GM18498 (cell line): ENCODE data around the gene ETS2.

Experiments used
- ATAC-seq: cut with Tn5 transposase; IDR thresholded peaks from one replicate; pipeline ENCODE4 v1.9.1; 2021; ENCODE audit warnings: mild to moderate bottlenecking, moderate library complexity; ENCODE audit not compliant: unreplicated experiment

Gene ETS2

DNA sequence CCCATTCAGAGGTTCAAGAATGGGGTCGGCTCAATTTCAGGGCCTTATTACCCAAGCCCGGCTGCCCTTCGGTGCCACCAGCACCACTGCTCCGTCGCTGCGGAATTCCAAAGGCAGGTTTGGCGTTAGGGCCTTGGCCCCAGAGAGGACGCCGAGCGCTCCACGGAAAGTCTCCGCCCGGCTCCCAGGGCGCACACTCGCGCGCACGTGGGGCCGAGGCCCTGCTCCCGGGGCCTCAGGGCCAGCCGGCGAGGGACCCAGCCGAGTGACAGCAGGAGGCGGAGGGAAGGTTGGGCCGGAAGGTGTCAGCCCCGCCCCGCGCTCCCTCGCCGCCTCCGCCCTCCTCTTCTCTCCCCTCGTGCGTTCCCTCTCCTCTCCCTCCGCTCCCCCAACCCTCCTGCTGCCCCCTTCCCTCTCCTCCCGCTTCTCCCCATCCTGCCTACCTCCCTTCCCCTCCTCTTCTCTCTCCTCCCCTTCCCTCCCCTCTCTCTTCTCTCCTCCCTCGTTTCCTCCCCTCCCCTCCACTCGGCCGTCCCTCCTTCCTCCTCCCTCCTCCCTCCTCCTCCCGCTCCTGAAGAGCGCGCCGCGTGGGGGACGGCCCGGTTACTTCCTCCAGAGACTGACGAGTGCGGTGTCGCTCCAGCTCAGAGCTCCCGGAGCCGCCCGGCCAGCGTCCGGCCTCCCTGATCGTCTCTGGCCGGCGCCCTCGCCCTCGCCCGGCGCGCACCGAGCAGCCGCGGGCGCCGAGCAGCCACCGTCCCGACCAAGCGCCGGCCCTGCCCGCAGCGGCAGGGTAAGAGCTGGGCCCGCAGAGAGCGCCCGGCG is at the start of gene ETS2:
Gene ETS2, plus strand, starts transcription at position 602 of the 825 bp plus-strand sequence. CDS start 4,106 bp downstream, outside the sequence.
- peak; percentile 75 for ATAC-seq

GRCh38 chr21:38756746-38757145 is 49.0 kb upstream of the ETS2 start:
- no peak for ATAC-seq

GRCh38 chr21:38758501-38759214 is 47.1 kb upstream of the ETS2 start:
- ATAC-seq, result no peak

- no peak for ATAC-seq
Observed at GRCh38 chr21:38759413-38759812, 46.3 kb upstream of the ETS2 start.

GRCh38 chr21:38760017-38760761 is 45.5 kb upstream of the ETS2 start:
- ATAC-seq, result no peak

GRCh38 chr21:38760762-38761155 is 45.0 kb upstream of the ETS2 start:
- no peak for ATAC-seq

- ATAC-seq, result no peak
Observed at GRCh38 chr21:38761531-38761930, 44.2 kb upstream of the ETS2 start.

DNA sequence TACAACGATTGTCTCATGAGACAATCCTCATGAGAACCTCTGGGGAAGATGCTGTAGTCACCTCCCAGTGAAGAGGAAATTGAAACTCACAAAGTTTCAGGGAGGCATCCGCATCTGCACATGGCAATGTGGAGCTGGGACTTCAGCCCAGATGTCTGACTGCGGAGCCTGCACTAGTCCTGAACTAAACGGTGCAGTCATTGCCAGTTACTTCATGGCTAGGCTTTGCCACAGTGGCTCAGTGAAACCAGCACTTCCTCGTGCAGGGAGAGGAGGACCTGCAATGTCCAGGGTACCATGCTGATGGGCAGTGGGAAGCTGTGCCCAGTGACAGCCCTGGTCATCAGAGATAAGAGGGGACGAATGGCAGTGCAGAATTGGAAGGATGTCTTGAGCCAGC is 40.7 kb upstream of the ETS2 start:
- no peak for ATAC-seq

DNA sequence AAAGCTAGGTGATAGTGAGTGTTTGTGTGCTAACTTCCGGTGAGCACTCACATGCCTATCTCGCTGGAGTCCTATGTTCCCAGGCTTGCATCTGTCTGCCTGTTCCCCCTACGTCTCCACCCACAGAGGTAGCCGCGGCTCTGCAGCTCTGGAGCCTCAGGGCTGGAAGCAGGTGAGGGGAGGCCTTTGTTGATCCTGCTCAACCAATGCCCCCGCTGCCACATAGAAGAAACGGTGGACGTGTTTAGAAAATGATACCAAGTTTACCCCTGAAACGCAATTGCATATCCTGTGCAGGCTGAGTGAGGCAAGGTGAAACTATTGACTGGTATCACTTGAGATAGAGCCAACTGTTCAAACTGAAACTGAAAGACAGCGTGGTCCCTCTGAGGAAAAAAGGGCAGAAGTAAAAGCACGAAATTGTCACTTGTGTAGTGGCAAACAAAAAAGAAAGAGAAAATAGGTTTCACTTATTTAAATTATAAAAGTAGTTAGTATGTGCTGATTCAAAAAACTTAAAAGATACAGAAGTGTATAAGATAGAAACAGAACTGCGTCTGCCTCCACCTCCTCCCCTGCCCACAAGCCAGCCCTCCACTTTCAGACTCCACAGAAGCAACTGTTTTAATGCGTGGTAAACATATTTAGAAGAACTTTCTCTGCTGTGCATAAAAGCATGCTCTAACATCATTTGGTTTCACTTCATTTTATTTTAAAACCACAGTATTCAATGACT is 38.6 kb upstream of the ETS2 start:
- peak; percentile 96 for ATAC-seq

DNA sequence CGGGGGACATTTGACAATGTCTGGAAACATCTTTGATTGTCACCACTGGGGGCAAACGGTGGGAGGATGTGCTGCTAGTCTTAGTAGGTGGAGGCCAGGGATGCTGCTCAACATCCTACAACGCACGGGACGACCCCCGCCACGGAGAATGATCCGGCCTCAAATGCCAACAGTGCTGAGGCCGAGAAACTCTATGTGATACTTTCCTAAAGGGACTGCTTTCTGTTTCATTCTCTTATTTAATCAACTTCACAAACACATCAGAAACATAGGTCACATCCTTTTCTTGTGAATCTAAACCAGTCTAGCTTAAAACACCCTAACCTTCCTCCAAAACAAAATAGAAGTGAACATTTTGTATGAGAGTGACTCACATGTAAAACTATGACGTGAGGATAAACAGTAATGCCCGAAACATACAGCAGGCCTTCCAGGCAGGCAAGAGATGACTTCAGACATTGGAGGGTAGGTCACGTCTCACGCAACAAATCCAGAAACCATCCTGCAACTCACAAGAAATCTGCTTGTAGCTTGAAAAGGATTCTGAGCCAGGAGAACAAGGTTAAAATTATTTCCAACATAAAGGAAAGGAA is 37.2 kb upstream of the ETS2 start:
- ATAC-seq, result no peak

DNA sequence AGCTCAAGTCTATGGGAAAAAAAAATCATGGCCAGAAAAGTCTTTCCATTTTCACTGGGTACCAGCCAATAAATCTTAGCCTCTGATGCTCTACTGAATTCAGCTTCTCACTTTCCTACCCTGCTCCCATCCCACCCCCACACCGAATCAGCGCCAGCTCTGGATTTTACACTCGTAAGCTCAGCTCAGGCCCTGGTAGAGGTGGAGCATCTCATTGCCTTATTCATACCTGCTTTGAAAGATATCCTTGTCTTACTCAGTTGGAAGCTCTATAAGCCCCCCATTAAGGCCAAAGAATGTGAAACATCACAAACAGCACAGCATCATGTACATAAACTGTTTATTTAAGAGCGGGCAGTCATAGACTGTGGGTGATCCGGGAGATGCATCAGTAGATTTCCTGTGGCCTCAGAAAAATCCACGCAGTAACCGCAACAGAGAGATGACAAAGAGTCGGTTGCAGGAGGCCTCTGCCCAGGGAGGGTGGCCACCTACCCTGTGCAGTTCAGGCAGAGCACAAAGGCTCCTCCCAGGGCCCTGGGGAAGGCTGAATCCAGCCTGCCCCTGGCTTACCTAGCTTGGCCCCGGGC is 36.4 kb upstream of the ETS2 start:
- ATAC-seq, result no peak

DNA sequence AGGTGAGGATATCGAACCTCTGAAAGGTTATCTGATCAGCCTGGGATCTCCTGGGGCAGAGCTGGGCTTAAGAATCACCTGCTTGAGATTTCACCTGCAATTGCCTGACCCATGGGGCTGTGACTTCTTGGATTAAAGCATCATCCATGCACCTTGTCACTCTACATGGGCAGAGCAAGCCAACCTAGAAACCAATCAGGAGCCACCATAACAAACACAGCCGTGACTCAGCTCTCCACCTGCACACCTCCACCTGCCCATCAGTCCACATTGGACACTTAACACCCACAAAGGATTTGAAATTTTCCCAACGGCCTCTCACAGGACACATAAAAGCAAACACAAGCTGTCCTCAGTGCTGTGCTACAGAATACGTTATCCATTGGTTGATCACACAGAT is 35.1 kb upstream of the ETS2 start:
- no peak for ATAC-seq

DNA sequence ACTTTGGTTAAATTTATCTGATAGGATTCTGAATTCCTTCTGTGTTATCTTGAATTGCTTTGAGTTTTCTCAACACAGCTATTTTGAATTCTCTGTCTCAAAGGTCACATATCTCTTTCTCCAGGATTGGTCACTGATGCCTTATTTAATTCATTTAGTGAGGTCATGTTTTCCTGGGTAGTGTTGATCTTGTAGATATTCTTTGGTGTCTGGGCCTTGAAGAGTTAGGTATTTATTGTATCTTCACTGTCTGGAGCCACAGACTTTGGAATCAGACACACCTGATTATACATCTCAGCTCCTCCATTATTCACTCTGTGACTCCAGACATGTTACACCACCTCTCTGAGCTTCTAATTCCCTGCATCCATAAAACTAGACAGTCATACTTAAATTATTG is 34.2 kb upstream of the ETS2 start:
- no peak for ATAC-seq

GRCh38 chr21:38772646-38773045 is 33.1 kb upstream of the ETS2 start:
- no peak for ATAC-seq

GRCh38 chr21:38773099-38774061 is 32.3 kb upstream of the ETS2 start:
- no peak for ATAC-seq

- ATAC-seq, result no peak
Observed at GRCh38 chr21:38774152-38774551, 31.6 kb upstream of the ETS2 start.

- ATAC-seq, result no peak
Observed at GRCh38 chr21:38774586-38775285, 31.0 kb upstream of the ETS2 start.

- ATAC-seq, result no peak
Observed at GRCh38 chr21:38775733-38776132, 30.0 kb upstream of the ETS2 start.
